ENCODE measurements around the gene ANKMY1. TPM values are rescaled to one million over a fixed set of nuclear protein-coding genes. Genes with fewer than 3 reads are reported as not detected.

The ANKMY1 gene
- total RNA-seq, 1 donor from 2014 or later: 5.9 TPM

DNA sequence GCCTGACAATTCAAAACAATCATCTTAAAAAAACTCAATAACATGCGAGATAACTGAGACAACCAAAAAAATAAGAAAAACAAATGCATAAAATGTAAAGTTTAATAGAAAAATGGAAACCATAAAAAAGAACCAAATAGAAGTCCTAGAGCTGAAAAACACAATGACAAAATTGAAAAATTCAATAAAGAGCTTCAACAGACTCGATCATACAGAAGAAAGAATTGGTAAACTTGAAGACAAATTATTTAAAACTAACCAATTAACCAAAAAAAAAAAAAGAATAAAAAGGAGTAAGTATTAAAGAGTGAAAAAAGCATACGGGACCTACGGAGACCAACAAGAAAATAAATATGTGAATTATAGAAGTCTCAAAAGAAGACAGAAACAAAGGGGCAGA is 84.6 kb downstream of the ANKMY1 start:
- DNase-seq (ENCODE audit: missing footprints): no peak
- ATAC-seq: no peak
- intact Hi-C loops (cut with DNase I): no loop called here

DNA sequence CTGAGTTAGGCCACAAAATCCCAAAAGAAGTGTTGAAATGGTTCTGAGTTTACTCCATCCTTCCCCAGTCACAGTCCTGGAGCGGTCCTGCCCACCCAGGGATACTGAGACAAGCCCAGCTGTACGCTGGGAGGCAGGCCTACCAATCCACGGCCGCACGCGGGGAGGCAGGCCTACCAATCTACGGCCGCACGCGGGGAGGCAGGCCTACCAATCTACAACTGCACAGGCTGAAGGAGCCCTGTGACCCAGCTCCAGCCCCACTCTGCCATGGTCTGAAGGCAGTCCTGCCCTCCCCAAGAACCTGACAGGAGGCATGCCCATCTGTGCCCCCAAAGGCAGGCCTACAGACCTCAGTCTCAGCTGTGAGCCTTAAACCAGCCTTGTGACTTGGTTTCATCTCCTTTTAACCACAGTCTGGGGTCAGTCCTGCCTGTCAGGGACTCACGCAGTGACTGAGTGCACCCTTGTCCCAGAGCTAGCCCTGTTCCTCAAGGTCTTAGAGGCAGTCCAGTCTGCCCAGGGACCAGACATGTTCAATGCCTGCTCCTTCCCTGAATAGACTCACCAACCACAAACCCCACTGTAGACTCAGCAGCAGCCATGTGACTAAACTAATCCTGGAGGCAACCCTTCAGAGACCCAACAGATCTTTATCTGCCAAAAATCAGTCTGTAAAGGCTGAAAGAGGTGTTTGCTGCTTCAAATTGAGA is 85.6 kb downstream of the ANKMY1 start:
- intact Hi-C loops (cut with DNase I): no loop called here
- ATAC-seq (no peak), DNase-seq (ENCODE audit: missing footprints) (no peak)

DNA sequence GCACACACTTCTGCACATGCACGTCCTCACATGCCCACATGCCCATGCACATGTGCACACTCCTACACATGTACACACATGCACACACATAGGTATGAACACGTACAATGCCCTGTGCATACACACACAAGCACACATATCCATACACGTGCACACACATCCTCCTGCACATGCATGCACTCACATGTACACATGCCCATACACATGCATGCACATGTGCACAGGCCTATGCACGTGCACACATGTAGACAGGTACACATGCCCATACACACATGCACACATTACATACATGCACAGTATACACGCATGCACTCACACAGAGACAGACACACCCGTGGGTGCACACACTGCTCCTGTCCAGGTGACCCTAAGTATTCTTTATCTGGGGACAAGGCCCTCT is 88.0 kb downstream of the ANKMY1 start:
- intact Hi-C loops (cut with DNase I): no loop called here
- DNase-seq (ENCODE audit: missing footprints) (no peak), ATAC-seq (no peak)

DNA sequence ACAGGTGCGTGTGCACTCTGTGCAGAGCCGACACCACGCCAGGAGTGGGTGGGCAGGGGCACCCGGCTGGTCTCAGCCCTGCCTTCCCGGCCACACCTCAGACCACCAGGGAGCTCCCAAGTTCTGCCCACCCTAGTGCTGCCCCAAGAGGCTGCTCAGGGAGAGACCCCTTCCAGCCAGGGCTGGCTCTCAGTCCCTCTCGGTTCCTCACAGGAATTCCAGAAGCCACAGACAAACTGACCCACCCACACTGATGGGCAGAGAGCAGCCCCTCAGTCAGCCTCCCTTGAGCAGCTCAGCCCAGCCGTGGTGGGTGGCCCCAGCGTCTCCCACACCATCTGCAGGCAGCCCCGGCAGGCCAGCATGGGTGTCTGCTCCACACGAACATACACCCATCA is 88.5 kb downstream of the ANKMY1 start:
- intact Hi-C loops (cut with DNase I): no loop called here
- DNase-seq (ENCODE audit: missing footprints) (peak; percentile 33), ATAC-seq (no peak)

DNA sequence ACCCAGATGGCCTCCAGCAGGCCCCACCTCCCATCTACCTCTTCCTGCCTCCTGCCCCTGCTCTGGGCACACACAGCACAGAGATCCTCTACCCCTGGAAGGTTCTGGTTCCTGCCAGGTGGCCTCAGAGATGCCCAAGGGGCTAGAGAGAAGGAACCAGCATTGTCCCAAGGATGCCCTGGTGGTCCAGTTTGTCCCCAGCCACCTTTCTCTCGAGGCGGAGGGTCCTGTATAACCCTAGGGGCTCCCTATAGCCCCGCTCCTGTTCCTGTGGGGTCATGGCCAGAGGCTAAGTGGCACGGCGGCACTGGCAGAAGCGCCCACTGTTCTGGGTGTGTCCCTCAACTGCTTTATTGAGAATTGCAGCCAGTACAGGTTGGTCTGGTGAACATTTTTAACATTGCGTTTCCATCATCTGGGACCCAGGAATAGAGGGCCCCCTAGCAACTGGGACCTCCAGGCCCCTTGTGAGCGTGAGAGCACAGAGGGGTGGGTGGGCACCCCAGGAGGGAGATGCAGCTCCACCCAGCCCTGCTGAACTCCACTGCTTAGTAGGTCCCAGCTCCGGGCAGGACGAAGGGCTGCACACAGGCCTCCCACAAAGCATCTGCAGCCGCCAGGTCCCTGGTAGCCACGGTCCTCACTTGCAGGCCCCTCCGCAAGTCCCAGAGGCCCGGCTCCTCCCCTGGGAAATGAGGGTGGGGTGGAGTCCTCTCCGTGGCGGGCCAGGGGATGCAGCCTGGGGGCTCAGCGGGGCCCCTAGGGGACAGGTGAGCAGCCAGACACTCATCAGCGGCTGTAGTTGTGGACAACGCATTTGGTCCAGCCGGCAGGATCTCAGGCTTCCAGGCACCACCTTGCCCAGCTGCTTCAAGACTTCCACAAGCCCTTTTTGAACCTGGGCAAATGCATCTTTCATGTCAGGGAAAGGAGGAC is 89.2 kb downstream of the ANKMY1 start:
- no peak for ATAC-seq
- intact Hi-C loops (cut with DNase I): no loop called here

DNA sequence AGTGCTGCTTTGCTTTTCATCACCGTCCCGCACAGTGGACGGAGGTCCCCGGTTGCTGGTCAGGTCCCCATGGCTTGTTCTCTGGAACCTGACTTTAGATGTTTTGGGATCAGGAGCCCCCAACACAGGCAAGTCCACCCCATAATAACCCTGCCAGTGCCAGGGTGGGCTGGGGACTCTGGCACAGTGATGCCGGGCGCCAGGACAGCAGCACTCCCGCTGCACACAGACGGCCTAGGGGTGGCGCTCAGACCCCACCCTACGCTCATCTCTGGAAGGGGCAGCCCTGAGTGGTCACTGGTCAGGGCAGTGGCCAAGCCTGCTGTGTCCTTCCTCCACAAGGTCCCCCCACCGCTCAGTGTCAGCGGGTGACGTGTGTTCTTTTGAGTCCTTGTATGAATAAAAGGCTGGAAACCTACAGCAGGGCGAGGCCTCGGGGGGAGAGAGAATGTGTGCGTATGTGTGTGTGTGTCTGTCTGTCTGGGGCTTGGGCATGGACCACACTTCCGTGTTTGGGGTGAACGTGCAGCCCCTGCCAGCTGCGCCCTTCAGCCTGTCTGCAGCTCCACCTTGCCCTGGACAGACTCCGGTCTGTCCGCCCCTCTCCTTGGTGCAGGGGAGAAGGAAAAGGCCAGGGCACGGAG is 90.0 kb downstream of the ANKMY1 start:
- intact Hi-C loops (cut with DNase I): no loop called here
- DNase-seq (ENCODE audit: missing footprints) (peak; percentile 53), ATAC-seq (no peak)

More for the DNA sequence above, 89.2 kb downstream of the ANKMY1 start:
- DNase-seq (ENCODE audit: missing footprints): peak; percentile 67

DNA sequence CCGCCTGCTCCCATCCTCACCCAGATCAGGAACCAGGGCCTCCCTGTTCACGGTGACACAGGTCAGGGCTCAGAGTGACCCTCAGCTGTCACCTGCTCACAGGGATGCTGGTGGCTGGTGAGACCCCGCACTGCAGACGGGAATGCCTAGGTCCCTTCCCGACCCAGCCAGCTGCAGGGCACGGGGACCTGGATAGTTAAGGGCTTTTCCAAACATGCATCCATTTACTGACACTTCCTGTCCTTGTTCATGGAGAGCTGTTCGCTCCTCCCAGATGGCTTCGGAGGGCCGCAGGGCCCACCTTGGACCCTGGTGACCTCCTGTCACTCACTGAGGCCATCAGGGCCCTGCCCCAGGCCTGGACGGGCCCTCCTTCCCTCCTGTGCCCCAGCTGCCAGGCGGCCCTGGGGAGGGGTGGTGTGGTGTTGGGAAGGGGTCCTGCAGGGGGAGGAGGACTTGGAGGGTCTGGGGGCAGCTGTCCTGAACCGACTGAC is 90.6 kb downstream of the ANKMY1 start:
- DNase-seq (ENCODE audit: missing footprints): peak; percentile 48
- ATAC-seq: no peak
- intact Hi-C loops (cut with DNase I): no loop called here

DNA sequence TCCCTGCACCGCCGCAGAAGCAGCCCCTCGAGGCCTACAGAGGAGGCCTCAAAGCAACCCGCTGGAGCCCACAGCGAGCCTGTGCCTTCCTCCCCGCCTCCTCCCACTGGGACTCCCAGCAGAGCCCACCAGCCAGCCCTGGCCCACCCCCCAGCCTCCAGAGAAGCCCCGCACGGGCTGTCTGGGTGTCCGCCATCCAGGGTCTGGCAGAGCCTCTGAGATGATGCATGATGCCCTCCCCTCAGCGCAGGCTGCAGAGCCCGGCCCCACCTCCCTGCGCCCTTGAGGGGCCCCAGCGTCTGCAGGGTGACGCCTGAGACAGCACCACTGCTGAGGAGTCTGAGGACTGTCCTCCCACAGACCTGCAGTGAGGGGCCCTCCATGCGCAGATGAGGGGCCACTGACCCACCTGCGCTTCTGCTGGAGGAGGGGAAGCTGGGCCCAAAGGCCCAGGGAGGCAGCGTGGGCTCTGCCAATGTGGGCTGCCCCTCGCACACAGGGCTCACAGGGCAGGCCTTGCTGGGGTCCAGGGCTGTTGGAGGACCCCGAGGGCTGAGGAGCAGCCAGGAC is 91.1 kb downstream of the ANKMY1 start:
- peak; percentile 61 for DNase-seq (ENCODE audit: missing footprints)
- ATAC-seq: no peak
- intact Hi-C loops (cut with DNase I): no loop called here

DNA sequence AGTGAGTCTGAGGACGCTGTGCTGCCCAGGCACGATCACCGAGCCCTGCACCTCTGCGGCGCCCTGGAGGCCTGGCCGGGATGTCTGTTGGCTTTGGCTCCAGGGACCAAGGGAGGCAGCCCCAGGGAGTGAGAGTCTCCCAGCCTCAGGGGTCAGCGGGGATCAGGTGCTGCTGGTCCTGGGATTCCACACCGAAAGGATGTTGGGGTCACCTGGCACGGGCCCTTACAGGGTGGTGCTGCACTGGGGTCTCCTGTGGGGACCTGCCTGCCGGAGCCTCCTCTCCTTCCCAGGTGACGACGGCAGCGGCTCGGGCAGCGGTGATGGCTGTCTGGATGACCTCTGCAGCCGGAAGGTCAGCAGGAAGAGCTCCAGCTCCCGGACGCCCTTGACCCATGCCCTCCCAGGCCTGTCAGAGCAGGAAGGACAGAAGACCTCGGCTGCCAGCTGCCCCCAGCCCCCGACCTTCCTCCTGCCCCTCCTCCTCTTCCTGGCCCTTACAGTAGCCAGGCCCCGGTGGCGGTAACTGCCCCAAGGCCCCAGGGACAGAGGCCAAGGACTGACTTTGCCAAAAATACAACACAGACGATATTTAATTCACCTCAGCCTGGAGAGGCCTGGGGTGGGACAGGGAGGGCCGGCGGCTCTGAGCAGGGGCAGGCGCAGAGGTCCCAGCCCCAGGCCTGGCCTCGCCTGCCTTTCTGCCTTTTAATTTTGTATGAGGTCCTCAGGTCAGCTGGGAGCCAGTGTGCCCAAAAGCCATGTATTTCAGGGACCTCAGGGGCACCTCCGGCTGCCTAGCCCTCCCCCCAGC is 91.8 kb downstream of the ANKMY1 start:
- DNase-seq (ENCODE audit: missing footprints) (peak; percentile 68), ATAC-seq (peak; percentile 35)
- intact Hi-C loops (cut with DNase I): no loop called here

DNA sequence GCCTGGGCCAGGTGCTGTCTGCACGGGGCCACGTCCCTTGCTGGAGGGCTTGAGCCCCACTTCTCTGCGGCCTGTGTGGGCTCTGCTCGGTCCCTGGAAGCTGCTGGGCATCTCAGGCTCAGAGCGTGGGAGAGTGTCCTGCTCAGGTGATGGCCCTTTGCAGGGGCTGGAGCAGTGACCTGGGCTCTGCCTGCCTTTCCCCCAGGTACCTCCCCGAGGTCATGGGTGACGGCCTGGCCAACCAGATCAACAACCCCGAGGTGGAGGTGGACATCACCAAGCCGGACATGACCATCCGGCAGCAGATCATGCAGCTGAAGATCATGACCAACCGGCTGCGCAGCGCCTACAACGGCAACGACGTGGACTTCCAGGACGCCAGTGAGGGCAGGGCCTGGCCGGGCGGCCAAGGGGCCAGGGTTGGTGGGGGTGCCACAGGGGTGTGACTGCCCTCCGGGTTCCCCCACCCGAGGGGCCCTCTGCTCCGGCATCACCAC is 92.5 kb downstream of the ANKMY1 start:
- no peak for ATAC-seq
- intact Hi-C loops (cut with DNase I): no loop called here
- peak; percentile 20 for DNase-seq (ENCODE audit: missing footprints)

DNA sequence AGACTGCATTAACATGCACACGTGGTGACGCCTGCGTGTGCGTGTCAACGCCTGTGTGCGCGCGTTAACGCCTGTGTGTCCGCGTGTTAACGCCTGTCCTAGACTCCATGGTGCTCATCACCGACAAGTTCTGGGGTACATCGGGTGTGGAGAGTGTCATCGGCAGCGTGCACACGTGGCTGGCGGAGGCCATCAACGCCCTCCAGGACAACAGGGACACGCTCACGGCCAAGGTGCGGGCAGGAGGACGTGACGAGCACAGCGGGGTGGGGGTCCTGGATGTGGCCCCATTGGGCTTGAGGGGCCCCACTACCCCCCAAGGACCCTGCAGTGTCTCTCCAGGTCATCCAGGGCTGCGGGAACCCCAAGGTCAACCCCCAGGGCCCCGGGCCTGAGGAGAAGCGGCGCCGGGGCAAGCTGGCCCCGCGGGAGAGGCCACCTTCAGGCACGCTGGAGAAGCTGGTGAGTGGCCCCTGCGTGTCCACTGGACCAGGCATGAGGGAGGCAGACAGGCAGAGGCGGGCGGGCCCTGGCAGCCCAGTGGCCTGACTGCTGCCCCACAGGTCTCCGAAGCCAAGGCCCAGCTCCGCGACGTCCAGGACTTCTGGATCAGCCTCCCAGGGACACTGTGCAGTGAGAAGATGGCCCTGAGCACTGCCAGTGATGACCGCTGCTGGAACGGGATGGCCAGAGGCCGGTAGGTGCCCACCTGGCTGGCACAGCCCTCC is 93.1 kb downstream of the ANKMY1 start:
- DNase-seq (ENCODE audit: missing footprints): peak; percentile 59
- intact Hi-C loops (cut with DNase I): no loop called here
- no peak for ATAC-seq

DNA sequence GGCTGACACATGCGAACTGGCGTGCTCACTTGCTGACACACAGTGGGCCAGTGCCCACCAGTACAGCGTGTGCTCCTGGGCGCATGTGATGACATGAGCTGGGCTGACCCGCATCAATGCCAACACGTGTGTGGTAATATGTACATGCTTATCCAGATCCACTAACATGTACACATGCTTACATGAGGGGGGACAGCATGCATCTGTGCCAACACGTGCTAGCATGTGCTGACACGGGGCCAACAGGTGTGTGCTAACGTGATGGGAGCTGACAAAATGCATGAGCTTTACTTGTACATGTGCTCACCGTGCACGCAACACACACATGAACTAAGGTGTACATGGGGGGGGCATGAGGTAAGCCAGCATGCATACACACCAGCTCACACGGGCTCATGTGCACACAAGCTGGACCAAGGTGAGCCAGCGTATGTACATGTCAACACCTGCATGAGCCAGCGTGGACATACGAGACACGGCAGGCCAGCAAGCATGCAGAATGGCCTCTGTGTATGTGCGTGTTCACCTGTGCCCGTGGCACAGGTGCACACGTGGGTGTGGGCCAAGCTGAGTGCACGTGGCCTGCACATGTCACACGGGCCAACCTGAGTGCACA is 93.8 kb downstream of the ANKMY1 start:
- DNase-seq (ENCODE audit: missing footprints): peak; percentile 64
- ATAC-seq: no peak
- intact Hi-C loops (cut with DNase I): no loop called here

DNA sequence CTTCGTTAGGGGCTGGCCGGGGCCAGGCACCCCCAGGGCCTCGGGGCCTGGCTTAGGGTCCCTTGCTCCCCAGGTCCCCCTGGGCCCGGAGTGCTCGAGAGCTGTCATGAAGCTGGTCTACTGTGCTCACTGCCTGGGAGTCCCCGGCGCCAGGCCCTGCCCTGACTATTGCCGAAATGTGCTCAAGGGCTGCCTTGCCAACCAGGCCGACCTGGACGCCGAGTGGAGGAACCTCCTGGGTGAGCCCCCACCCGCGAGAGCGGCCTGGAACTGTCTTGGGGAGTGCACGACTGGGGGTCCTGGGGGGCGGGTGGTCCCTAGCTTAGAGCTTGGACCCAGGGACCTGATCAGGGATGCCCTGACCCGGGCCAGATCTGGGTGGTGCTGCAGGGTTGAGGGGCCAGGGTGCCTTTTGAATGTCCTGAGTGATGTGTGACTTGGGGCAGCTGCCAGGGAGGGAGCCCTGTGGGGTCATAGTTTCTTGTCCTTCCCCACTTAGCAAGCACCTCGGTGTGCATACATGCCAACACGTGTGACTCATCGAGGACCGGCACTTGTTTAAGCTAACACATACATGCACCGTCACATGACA is 94.4 kb downstream of the ANKMY1 start:
- peak; percentile 66 for DNase-seq (ENCODE audit: missing footprints)
- ATAC-seq: no peak
- intact Hi-C loops (cut with DNase I): no loop called here

DNA sequence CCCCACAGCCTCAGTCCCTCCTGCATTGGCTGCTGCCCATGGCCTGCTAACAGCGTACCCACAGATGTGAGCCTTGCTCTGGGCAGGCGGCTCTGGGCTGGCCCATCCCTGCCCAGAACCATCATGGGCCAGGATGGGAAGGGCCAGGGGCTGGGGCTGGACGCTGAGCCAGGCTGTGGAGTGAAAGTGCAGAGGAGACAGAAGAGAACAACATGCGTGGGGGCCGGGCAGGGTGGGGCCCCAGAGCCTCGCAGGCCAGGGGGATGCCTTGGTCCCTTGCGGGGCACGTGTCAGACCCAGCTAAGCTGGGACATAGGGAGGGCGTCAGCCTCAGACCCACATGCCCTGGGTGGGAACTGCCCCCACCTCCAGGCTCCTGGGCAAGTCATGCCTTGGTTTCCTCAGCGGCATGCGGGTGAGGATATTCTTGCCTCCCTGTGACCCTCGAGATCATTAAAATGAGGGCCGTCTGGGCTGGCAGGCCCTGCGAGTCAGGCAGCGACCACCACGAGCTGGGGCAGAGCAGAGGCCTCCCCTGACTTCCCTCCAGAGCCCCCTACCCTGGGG is 95.0 kb downstream of the ANKMY1 start:
- intact Hi-C loops (cut with DNase I): no loop called here
- no peak for ATAC-seq
- peak; percentile 49 for DNase-seq (ENCODE audit: missing footprints)

DNA sequence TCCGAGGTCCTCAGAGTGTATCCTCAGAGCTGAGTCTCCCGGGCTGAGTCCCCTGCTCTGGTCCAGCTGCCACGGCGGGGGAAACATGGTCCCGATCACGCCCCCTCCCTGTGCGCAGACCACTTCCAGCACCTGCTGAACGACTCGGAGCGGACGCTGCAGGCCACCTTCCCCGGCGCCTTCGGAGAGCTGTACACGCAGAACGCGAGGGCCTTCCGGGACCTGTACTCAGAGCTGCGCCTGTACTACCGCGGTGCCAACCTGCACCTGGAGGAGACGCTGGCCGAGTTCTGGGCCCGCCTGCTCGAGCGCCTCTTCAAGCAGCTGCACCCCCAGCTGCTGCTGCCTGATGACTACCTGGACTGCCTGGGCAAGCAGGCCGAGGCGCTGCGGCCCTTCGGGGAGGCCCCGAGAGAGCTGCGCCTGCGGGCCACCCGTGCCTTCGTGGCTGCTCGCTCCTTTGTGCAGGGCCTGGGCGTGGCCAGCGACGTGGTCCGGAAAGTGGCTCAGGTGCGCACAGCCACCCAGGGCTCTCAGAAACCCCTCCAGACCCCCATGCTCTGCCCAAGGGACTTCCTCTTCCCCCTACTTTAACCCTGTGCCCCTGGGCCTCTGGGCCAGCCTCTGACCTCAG is 95.6 kb downstream of the ANKMY1 start:
- DNase-seq (ENCODE audit: missing footprints) (peak; percentile 66), ATAC-seq (no peak)
- intact Hi-C loops (cut with DNase I): no loop called here

DNA sequence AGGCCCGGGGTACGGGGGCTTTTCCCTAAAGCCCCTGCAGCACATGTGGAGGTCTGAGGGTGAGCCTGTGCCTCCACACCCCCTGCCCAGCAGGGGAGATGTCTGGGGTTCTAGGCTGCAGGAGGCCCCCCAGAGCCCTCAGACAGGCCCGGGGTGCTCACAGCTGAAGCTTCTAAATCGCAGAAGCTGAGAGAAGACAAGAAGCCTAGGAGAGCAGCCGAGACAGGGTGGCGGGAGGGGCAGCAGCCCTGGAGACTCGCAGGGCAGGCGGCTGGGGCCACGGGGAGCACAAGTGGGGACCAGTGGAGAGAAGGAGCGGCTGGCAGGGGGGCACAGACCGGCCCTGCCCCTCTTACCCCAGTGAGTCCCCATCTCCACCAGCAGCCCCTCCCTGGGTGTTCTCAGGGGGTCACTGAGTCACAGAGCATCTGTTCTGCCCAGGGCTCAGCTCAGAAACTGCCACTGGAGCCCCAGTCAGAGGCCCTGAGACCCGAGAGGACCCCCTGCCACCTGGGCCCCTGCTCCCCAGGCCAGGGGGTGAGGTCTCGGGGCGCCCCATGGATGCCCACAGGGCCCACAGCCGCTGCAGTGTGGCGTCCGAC is 96.2 kb downstream of the ANKMY1 start:
- ATAC-seq (no peak), DNase-seq (ENCODE audit: missing footprints) (peak; percentile 15)
- intact Hi-C loops (cut with DNase I): no loop called here
